ENCODE data around the gene CFD. TPM values are rescaled to one million over a fixed set of nuclear protein-coding genes. Genes with fewer than 3 reads are reported as not detected.

Gene CFD
- polyA plus RNA-seq, 1 of the 3 experiments (the other 2 are of a cell fraction), result 2.5 TPM

DNA sequence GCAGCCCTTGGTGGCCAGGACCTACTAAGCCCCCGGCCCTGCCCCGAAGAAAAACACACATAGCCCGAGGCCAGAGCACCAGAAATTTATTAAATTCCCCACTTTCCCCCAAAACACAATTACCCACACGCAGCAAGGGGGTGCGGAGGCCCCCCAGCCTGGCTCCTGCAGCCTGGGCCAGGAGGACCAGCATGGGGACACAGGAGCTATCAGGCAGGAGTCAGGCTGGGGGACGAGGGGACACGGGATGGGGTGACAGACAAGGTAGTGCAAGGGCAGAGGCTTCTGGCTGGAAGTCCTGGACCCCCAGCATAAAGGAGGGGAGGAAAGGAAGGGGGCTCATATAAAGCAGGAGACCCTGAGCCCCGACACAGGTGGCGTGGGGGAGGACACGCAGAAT is 37.0 kb downstream of the CFD start:
- peaks cover 7% of the 10 kb centered on the region for H3K79me2 ChIP-seq (ENCODE audit: insufficient read depth)
- H3K27ac ChIP-seq (ENCODE audit: low read depth in 2 of 2, low read length in 1 of 2), result no peak overlapping the region
- TF ChIP-seq TAF1 (IDR thresholded peaks at IDR 0.05; ENCODE audit: borderline replicate concordance, low read depth, low read length) (no peak), NRF1 (IDR thresholded peaks at IDR 0.05; ENCODE audit: low read depth, low read length) (no peak), FOSL2 (IDR thresholded peaks at IDR 0.05; ENCODE audit: borderline replicate concordance, low read depth) (no peak), PBX3 (IDR thresholded peaks at IDR 0.05) (no peak), RXRA (IDR thresholded peaks at IDR 0.05; ENCODE audit: borderline replicate concordance, low read depth) (no peak), NFIC (IDR thresholded peaks at IDR 0.05; ENCODE audit: borderline replicate concordance) (no peak), MEF2A (IDR thresholded peaks at IDR 0.05; ENCODE audit: borderline replicate concordance, low read depth) (no peak)
- TF ChIP-seq, protein P1, sequence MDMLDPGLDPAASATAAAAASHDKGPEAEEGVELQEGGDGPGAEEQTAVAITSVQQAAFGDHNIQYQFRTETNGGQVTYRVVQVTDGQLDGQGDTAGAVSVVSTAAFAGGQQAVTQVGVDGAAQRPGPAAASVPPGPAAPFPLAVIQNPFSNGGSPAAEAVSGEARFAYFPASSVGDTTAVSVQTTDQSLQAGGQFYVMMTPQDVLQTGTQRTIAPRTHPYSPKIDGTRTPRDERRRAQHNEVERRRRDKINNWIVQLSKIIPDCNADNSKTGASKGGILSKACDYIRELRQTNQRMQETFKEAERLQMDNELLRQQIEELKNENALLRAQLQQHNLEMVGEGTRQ (IDR thresholded peaks at IDR 0.05; ENCODE audit: borderline replicate concordance, low read depth, low read length), result no peak
- TF ChIP-seq, protein P2, sequence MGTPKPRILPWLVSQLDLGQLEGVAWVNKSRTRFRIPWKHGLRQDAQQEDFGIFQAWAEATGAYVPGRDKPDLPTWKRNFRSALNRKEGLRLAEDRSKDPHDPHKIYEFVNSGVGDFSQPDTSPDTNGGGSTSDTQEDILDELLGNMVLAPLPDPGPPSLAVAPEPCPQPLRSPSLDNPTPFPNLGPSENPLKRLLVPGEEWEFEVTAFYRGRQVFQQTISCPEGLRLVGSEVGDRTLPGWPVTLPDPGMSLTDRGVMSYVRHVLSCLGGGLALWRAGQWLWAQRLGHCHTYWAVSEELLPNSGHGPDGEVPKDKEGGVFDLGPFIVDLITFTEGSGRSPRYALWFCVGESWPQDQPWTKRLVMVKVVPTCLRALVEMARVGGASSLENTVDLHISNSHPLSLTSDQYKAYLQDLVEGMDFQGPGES (IDR thresholded peaks at IDR 0.05; ENCODE audit: low read depth, low read length), result no peak
- no peak overlapping the region for H3K9ac ChIP-seq
- no peaks in the 10 kb centered on the region for H4K20me1 ChIP-seq (ENCODE audit: insufficient read depth)
- no peaks in the 10 kb centered on the region for H3K9me2 ChIP-seq
- H2AFZ ChIP-seq (ENCODE audit: low read depth), result no peak overlapping the region
- H3K36me3 ChIP-seq (replicated peaks in 1 of 2; ENCODE audit: control insufficient read depth in 1 of 2, insufficient read depth in 2 of 2, low read length in 1 of 2), result peaks cover 0 to 13% of the 10 kb centered on the region in 2 experiments
- H3K4me1 ChIP-seq (ENCODE audit: control insufficient read depth in 1 of 2, insufficient read depth in 2 of 2, low read depth in 1 of 2, low read length in 1 of 2), result peaks cover 0 to 4% of the 10 kb centered on the region in 2 experiments; a peak in 1 of 4 replicates
- 99% methylated on average over 7 of the region's 10 CpGs for WGBS (ENCODE audit: low lambda C conversion rate)
- ChIA-PET CTCF (interaction anchor here (0.8 to 2.4 kb wide), 4 partner anchors 11 to 40 kb away, joined by 3 to 16 read pairs (median 6); no protein-coding TSS in a partner anchor), POLR2A (no interaction called here)
- no peaks in the 10 kb centered on the region for H3K9me3 ChIP-seq
- H3K4me2 ChIP-seq, result no peak overlapping the region
- H3K27me3 ChIP-seq (ENCODE audit: insufficient read depth), result no peaks in the 10 kb centered on the region
- DNase-seq, result no peak
- peaks cover 12% of the 10 kb centered on the region for H3F3A ChIP-seq (replicated peaks; ENCODE audit: insufficient read depth)
- no peak overlapping the region for H3K4me3 ChIP-seq (ENCODE audit: low read depth in 2 of 2, low read length in 1 of 2)

DNA sequence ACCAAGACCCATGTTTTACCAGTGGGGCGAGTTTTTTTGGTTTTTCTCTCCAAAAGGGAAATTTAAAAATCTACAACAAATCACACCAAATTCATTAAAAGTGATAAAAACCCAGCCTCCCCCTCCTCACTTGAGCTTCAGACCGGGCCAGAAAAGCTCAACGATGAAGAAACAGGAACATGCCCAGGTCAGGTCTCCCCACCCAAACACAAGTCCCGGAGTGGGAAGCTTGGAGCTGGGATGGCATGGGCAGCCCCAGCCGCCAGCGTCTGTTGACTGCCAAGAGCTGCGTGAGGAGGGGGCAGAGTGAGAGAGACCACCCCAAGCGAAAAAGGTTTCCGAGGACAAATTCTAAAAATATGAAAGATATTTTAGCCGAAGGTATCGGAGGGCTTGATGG is 37.5 kb downstream of the CFD start:
- ChIA-PET POLR2A (no interaction called here), CTCF (interaction anchor here (0.7 to 2.4 kb wide), 5 partner anchors 9 to 160 kb away, joined by 3 to 16 read pairs (median 5); no protein-coding TSS in a partner anchor)
- H3K9me3 ChIP-seq, result no peaks in the 10 kb centered on the region
- no peak overlapping the region for H2AFZ ChIP-seq (ENCODE audit: low read depth)
- H3K4me1 ChIP-seq (ENCODE audit: control insufficient read depth in 1 of 2, insufficient read depth in 2 of 2, low read depth in 1 of 2, low read length in 1 of 2), result peaks cover 0 to 2% of the 10 kb centered on the region in 2 experiments; a peak in 1 of 4 replicates
- peaks cover 10% of the 10 kb centered on the region for H3K79me2 ChIP-seq (ENCODE audit: insufficient read depth)
- peaks cover 12% of the 10 kb centered on the region for H3F3A ChIP-seq (replicated peaks; ENCODE audit: insufficient read depth)
- no peaks in the 10 kb centered on the region for H3K27me3 ChIP-seq (ENCODE audit: insufficient read depth)
- no peaks in the 10 kb centered on the region for H3K9me2 ChIP-seq
- H3K27ac ChIP-seq (ENCODE audit: low read depth in 2 of 2, low read length in 1 of 2), result no peak overlapping the region
- TF ChIP-seq GATA2 (CRISPR knock-in tag; IDR thresholded peaks at IDR 0.05) (no peak), PBX3 (IDR thresholded peaks at IDR 0.05) (no peak)
- TF ChIP-seq, protein P1 (IDR thresholded peaks at IDR 0.05; ENCODE audit: borderline replicate concordance, low read depth, low read length), result no peak
- no peak for DNase-seq
- 96% methylated on average over 11 of the region's 11 CpGs for WGBS (ENCODE audit: low lambda C conversion rate)
- no peak overlapping the region for H3K9ac ChIP-seq
- no peaks in the 10 kb centered on the region for H4K20me1 ChIP-seq (ENCODE audit: insufficient read depth)
- H3K4me3 ChIP-seq (ENCODE audit: low read depth in 2 of 2, low read length in 1 of 2), result no peak overlapping the region
- no peak overlapping the region for H3K4me2 ChIP-seq
- H3K36me3 ChIP-seq (replicated peaks in 1 of 2; ENCODE audit: control insufficient read depth in 1 of 2, insufficient read depth in 2 of 2, low read length in 1 of 2), result peaks cover 0 to 17% of the 10 kb centered on the region in 2 experiments

All from SK-N-SH (cell line).